MM.1S (cell line): Measurements from ENCODE around the gene ZNF362.
A peak's percentile ranks its signal among the peaks of the same experiment; 100 is the strongest.

Experiments
- DNase-seq: peaks from one replicate; pipeline ENCODE4 v3.0.0-alpha.2; 2015
- H2AFZ ChIP-seq: fragments of 300-600 bp; sonication (generic); 2 replicates; pipeline ENCODE4 v1.6.0; 2016; ENCODE audit warnings: antibody characterized with exemption, low read length
- H3F3A ChIP-seq: fragments of 300-600 bp; sonication (generic); 2 replicates; pipeline ENCODE4 v1.6.1; 2016; ENCODE audit warnings: mild to moderate bottlenecking, antibody characterized with exemption, low read length, moderate library complexity, mixed read lengths; ENCODE audit not compliant: insufficient read depth
- H3K27ac ChIP-seq: fragments of 300-600 bp; sonication (generic); 2 replicates; pipeline ENCODE4 v1.5.1; 2016; ENCODE audit warnings: mild to moderate bottlenecking, low read length
- H3K27me3 ChIP-seq: fragments of 300-600 bp; sonication (generic); replicated peaks from 2 replicates; pipeline ENCODE4 v1.6.0; 2016; ENCODE audit warnings: low read length; ENCODE audit not compliant: insufficient read depth
- H3K36me3 ChIP-seq: fragments of 300-600 bp; sonication (generic); replicated peaks from 2 replicates; pipeline ENCODE4 v1.6.1; 2016; ENCODE audit warnings: mild to moderate bottlenecking, low read length, mixed read lengths; ENCODE audit not compliant: insufficient read depth
- H3K4me1 ChIP-seq: fragments of 300-600 bp; sonication (generic); 2 replicates; pipeline ENCODE4 v1.6.1; 2016; ENCODE audit warnings: low read length, mixed read lengths
- H3K4me2 ChIP-seq: fragments of 300-600 bp; sonication (generic); 2 replicates; pipeline ENCODE4 v1.6.0; 2016; ENCODE audit warnings: low read depth, low read length
- H3K4me3 ChIP-seq: fragments of 300-600 bp; sonication (generic); 2 replicates; pipeline ENCODE4 v1.5.1; 2016; ENCODE audit warnings: low read length, mixed read lengths
- H3K79me2 ChIP-seq: fragments of 300-600 bp; sonication (generic); 2 replicates; pipeline ENCODE4 v1.6.1; 2016; ENCODE audit warnings: mixed run types, low read length, mixed read lengths
- H3K9ac ChIP-seq: fragments of 300-600 bp; sonication (generic); 2 replicates; pipeline ENCODE4 v1.6.1; 2016; ENCODE audit warnings: low read length, mixed read lengths
- H3K9me2 ChIP-seq: fragments of 300-600 bp; sonication (generic); replicated peaks from 2 replicates; pipeline ENCODE4 v1.6.1; 2016; ENCODE audit warnings: mild to moderate bottlenecking, low read length, mixed read lengths; ENCODE audit not compliant: insufficient read depth
- H3K9me3 ChIP-seq: fragments of 300-600 bp; sonication (generic); replicated peaks from 2 replicates; pipeline ENCODE4 v1.6.1; 2016; ENCODE audit warnings: mild to moderate bottlenecking, low read length, mixed read lengths; ENCODE audit not compliant: insufficient read depth
- H4K20me1 ChIP-seq: fragments of 300-600 bp; sonication (generic); 2 replicates; pipeline ENCODE4 v1.6.1; 2016; ENCODE audit warnings: mild to moderate bottlenecking, low read length, moderate library complexity, mixed read lengths; ENCODE audit not compliant: insufficient read depth
- CTCF ChIP-seq: fragments of 300-600 bp; sonication (generic); IDR thresholded peaks from 2 replicates; pipeline ENCODE4 v1.5.1; 2016; ENCODE audit warnings: antibody characterized with exemption, low read length, mixed read lengths
- EZH2 ChIP-seq: fragments of 300-600 bp; sonication (generic); optimal IDR thresholded peaks from 2 replicates; pipeline ENCODE3; 2017; ENCODE audit warnings: low read depth, mild to moderate bottlenecking, antibody characterized with exemption, low read length, mixed read lengths
- EZH2phosphoT487 ChIP-seq: fragments of 300-600 bp; sonication (generic); IDR thresholded peaks from 2 replicates; pipeline ENCODE4 v1.6.1; 2018; ENCODE audit warnings: antibody characterized with exemption, low read length

The ZNF362 gene

GRCh38 chr1:33224166-33224707, 32.1 kb upstream of the ZNF362 start:
- no peaks in the 10 kb centered on the region for H3K9me2 ChIP-seq
- H3K36me3 ChIP-seq, result no peaks in the 10 kb centered on the region
- H3K9ac ChIP-seq, result no peak overlapping the region
- H3K9me3 ChIP-seq, result no peaks in the 10 kb centered on the region
- H4K20me1 ChIP-seq, result no peaks in the 10 kb centered on the region
- no peak overlapping the region for H2AFZ ChIP-seq
- no peak overlapping the region for H3K4me3 ChIP-seq
- DNase-seq, result no peak
- H3K79me2 ChIP-seq, result no peaks in the 10 kb centered on the region
- H3K4me2 ChIP-seq, result no peak overlapping the region
- no peak overlapping the region for H3K27ac ChIP-seq
- H3K4me1 ChIP-seq, result no peaks in the 10 kb centered on the region
- no peaks in the 10 kb centered on the region for H3K27me3 ChIP-seq
- H3F3A ChIP-seq, result no peaks in the 10 kb centered on the region
- no peak for TF ChIP-seq EZH2phosphoT487
- TF ChIP-seq EZH2, result no peak
- no peak for TF ChIP-seq CTCF

GRCh38 chr1:33225586-33225985, 30.7 kb upstream of the ZNF362 start:
- TF ChIP-seq EZH2 (no peak), EZH2phosphoT487 (no peak), CTCF (no peak)
- Histone ChIP-seq H3K4me2 (no peak overlapping the region), H3K4me1 (no peaks in the 10 kb centered on the region), H3F3A (no peaks in the 10 kb centered on the region), H3K4me3 (no peak overlapping the region), H2AFZ (no peak overlapping the region), H3K9ac (no peak overlapping the region), H3K36me3 (no peaks in the 10 kb centered on the region), H3K9me3 (no peaks in the 10 kb centered on the region), H3K27ac (no peak overlapping the region), H3K27me3 (no peaks in the 10 kb centered on the region), H3K9me2 (no peaks in the 10 kb centered on the region), H4K20me1 (no peaks in the 10 kb centered on the region), H3K79me2 (no peaks in the 10 kb centered on the region)
- peak; percentile 30 for DNase-seq

GRCh38 chr1:33228935-33229487, 27.3 kb upstream of the ZNF362 start:
- no peaks in the 10 kb centered on the region for H3K9me2 ChIP-seq
- no peak overlapping the region for H2AFZ ChIP-seq
- no peaks in the 10 kb centered on the region for H4K20me1 ChIP-seq
- H3K9me3 ChIP-seq, result no peaks in the 10 kb centered on the region
- no peak overlapping the region for H3K4me2 ChIP-seq
- H3K4me1 ChIP-seq, result no peaks in the 10 kb centered on the region
- TF ChIP-seq EZH2phosphoT487, result no peak
- no peak for TF ChIP-seq EZH2
- TF ChIP-seq CTCF, result no peak
- H3K79me2 ChIP-seq, result no peaks in the 10 kb centered on the region
- H3K36me3 ChIP-seq, result no peaks in the 10 kb centered on the region
- no peak overlapping the region for H3K4me3 ChIP-seq
- no peaks in the 10 kb centered on the region for H3F3A ChIP-seq
- no peaks in the 10 kb centered on the region for H3K27me3 ChIP-seq
- H3K9ac ChIP-seq, result no peak overlapping the region
- no peak for DNase-seq
- H3K27ac ChIP-seq, result no peak overlapping the region
